Retina (tissue), 1 donor: Measurements from ENCODE around the gene ZNF638.

Experiments
- DNase-seq: peaks from one replicate; pipeline ENCODE4 v3.0.0-alpha.2; 2016

Gene ZNF638

GRCh38 chr2:71473346-71474031, 141.9 kb downstream of the ZNF638 start:
- no peak for DNase-seq

GRCh38 chr2:71474116-71474743, 142.6 kb downstream of the ZNF638 start:
- DNase-seq, result no peak

DNA sequence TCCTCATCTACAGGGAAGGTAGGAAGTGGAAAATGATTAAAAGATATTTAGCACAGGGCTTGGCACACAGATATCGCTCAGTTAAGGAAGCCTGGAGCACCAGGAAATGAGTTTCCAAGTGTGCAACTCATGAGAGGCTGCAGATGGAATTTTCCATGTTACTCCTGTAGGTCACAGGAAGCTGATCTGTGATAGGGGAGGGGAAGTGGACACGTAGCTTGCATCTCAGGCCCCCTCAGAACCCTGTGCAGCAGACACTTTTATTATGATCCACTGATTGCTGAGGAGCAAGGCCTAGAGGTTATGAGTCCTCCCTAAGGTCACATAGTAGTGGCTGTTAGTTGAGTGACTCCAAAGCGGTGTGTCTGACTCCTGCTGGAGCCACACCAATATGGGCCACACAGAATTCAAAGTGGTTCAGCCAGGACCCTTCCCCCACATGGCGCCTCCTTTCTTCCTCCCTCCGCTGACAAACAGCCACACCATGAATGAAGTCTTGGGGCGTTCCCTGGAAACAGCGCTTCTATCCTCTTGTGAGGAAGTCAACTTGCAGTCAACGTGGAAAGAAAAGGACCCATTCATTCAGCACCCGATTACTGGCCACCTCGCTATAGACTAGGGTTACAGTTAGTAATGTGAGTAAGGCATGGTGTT, 143.3 kb downstream of the ZNF638 start:
- no peak for DNase-seq

- DNase-seq, result no peak
Observed at GRCh38 chr2:71476495-71476894, 144.9 kb downstream of the ZNF638 start.

GRCh38 chr2:71477231-71477691, 145.7 kb downstream of the ZNF638 start:
- no peak for DNase-seq

DNA sequence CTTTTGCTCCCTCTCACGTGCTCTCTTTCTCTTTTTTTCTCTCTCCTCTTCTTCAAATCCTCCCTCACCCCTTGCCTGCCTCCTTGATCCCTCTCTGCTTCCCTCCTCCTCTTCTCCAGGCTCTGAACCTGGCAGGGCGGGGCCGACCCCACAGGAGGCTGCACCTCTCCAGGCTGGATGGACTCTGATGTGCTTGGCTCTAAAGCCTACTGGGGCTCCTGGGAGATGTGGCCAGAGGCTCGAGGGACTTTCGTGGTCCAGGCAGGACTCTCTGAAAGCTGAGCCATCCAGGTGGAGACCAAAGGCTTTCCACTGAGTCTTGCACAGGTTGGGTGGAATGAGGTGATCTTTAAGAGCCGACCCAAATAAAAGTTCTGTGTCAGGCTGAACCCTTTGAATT, 147.2 kb downstream of the ZNF638 start:
- no peak for DNase-seq

DNA sequence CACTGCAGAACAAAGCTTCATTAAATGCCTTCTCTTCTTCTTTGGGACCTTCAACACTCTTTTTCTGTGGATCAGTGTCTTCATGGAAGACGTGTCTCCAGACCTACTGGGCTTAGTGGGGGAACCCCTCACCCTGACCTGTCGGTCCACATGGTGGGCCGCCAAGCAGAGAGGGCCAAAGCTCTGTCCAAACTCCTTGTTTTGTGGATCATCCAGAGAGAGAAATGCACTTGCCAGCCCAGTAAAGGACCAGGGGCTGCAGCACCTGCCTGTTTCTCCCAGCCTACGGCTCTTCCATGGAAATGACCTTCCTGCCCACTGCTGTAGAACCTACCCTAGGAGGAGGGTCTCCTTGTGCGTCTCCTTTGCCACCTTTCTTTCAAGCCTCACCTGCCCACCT, 147.7 kb downstream of the ZNF638 start:
- no peak for DNase-seq

DNA sequence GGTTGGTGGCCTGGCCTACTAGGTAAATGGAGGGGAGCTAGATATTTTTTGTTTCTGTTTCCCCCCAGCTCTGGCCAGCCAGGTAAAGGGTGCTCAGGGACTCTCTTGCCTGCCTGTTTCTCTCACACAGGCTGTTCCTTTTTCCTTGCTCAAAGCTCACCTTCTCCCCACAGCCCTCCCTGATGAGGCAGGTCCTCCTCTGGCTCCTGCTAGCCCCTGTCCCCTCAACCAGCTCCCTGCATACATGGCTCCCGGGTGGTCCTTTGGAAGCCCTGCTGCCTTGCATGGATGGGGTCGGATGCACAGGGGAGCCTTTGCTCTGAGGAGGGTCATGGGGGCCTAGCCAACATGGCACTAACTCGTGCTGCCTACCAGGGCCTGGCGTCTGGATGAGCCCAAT, 149.5 kb downstream of the ZNF638 start:
- DNase-seq, result no peak

- DNase-seq, result no peak
Observed at GRCh38 chr2:71482055-71482454, 150.5 kb downstream of the ZNF638 start.

DNA sequence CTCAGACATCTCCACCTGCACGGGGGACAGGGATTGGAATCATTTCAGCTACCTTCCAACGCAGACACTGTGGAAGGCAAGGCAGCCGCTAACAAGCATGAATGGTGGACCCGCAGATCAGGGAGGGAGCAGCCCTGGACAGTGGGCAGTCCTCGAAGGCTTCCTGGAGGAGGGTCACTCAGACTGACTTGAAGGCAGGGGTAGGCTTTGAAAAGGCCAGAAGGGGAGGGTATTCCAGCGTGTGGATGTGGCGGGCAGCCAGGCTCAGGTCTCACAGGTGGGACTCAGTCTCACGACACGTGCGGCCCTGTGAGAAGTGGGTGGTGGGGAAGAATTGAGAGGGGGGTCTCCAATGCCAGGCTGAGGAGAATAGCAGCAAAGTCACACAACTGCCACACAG, 151.7 kb downstream of the ZNF638 start:
- no peak for DNase-seq

DNA sequence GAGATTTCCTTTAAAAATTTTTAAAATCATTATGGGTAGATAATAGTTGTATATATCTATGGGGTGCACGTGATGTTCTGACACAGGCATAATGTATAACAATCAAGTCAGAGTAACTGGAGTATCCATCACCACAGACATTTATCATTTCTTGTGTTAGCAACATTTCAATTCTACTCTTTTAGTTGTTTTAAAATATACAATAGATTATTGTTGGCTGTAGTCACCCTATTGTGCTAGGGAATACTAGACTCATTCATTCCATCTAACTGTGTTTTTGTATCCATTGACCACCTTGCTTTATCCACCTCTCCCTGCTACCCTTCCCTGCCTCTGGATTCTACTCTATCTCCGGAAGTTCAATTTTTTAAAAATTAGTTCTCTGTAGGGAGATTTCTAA, 152.8 kb downstream of the ZNF638 start:
- no peak for DNase-seq
